Hindlimb muscle (tissue), 1 donor: ENCODE data around the gene SOSTDC1. TPM values are rescaled to one million over a fixed set of nuclear protein-coding genes. Genes with fewer than 3 reads are reported as not detected.
"Not testable (repeated sequence)": the region's sequence is repeated elsewhere in the genome, so short reads cannot be mapped to it uniquely, and the experiment has no call there.

Experiments
- DNase-seq: peaks from one replicate; pipeline ENCODE4 v3.0.0-alpha.2; 2013
- polyA plus RNA-seq: library from polyadenylated mRNA; unstranded; fragments of 120-200 nt; gene quantifications from one replicate; pipeline ENCODE4 v1.2.1, GENCODE V29; 2013; ENCODE audit not compliant: insufficient read length

Gene SOSTDC1, protein sequence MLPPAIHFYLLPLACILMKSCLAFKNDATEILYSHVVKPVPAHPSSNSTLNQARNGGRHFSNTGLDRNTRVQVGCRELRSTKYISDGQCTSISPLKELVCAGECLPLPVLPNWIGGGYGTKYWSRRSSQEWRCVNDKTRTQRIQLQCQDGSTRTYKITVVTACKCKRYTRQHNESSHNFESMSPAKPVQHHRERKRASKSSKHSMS
- 6.1 TPM for polyA plus RNA-seq

DNA sequence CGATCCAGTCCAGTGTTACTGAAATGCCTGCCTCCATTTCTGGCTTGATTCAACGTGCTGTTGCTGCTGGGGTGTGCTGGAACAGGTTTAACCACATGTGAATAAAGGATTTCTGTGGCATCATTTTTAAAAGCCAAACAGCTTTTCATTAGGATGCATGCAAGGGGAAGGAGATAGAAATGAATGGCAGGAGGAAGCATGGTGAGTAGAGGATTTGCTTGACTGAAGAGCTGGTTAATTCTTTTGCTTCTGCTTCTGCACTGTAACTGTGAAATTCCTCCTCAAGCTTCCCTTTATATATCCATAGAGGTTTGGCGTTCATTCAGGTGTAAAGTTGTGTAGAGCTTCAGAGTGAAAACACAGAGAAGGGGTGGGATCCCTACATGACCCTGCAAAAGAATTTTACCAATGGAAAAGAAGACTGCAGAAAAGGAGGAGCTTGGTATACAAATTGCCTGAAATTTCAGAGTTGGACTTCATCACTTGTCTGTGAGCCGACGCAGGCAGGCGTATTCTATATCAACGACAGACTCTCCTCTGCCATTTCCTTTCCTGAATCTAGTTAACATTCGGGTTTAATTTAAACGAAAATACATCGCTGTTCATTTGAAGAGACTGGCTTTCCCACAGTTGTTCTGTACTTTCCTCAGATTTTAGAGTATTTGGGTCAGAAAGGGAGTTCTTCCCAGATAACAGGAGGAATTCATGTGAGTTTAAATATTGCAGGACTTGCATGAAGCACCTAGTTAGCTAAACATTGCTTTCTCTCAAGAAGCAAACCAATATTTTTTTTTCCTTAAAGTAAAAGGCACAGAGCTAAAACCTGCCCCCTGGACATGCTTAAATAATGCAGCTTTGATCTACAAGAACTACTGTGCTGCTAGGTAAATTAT, at the start of gene SOSTDC1:
SOSTDC1 (minus strand) TSS at position 270 of the 893 bp plus-strand sequence; CDS start at position 200, 70 bp downstream.
- peak; percentile 80 for DNase-seq

DNA sequence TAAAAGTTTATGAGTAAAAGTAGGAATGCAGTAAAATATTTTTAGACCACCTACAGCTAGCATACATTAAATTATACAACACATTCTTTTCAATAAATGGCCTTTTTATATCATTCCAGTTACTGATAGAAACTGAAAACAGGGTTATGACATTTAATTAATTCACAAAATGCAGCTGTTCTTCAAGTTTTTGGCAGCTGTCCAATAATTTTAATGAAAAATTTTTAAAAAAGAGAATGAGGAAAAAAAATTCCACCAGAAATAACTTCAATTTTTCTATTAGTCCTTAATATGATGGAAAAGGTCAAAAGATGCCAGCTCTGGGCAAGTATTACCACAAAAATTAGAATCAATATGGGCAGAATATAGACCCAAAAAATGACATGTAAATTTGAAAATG, 49.2 kb upstream of the SOSTDC1 start:
- no peak for DNase-seq

DNA sequence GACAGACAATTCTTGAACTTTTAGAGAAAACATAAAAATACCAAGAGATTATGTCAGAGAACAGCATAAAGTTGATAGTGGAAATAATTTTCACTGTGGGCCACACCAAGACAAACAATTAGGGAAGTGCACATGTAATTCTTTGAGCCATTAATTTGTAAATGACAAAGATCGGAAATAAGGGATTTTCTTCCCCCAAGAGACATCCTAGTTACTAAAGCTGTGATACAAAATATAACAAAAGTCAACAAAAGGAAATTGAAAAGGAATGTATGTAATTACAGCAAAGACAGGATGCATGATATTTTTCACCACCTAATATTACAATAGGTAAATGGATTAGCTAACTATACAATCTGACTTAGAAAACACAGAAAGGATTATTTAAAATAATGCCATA, 48.7 kb upstream of the SOSTDC1 start:
- no peak for DNase-seq

DNA sequence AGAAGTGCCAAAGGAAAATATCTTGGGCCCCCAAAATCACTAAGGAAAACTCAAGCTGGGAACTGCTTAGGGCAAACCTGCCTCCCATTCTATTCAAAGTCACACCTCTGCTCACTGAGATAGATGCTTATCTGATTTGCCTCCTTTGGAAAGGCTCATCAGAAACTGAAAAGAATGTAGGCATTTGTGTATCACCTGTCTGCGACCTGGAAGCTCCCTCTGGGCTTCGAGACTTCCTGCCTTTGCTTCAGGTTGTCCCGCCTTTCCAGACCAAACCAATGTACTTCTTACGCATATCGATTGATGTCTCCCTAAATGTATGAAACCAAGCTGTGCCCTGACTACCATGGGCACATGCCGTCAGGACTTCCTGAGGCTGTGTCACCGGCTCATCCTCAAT, 46.6 kb upstream of the SOSTDC1 start:
- no peak for DNase-seq

DNA sequence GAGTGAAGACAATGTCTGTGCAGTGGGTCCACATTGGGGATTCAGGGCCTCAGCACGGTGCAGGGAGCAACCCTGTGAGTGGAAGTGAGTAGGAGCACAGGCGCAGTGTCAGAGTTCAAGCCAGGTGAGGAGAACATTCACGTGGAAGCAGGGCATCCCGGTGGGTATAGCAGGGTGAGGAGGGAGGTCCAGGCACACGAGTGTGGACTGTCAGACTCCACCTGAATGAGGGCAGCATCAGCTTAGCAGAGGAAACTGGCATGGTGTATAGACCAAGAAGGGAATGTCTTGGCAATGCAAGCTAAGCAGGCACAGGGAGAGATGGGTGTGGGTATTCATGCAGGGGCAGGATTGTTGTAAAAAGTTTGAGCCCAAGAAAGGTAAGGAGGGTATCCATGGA, 45.8 kb upstream of the SOSTDC1 start:
- no peak for DNase-seq

DNA sequence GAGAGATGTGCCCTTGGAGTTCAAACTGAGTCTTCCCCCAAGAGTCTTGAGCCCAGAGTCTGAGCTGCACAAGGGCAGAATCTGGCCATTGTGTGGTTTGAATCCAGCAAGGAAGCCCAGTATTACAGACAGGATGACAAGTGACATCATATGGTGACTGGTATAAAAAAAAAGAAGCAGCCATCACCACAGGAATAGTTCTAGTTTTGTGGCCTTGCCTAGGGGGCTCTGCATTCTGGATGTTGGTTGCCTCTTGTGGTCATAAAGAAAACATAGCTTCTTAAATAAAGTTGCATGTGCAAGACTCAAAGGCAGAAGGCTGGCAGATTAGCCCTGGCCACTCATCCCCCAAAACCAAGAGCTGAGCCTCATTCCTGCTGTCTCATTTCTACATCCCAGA, 44.3 kb upstream of the SOSTDC1 start:
- no peak for DNase-seq

DNA sequence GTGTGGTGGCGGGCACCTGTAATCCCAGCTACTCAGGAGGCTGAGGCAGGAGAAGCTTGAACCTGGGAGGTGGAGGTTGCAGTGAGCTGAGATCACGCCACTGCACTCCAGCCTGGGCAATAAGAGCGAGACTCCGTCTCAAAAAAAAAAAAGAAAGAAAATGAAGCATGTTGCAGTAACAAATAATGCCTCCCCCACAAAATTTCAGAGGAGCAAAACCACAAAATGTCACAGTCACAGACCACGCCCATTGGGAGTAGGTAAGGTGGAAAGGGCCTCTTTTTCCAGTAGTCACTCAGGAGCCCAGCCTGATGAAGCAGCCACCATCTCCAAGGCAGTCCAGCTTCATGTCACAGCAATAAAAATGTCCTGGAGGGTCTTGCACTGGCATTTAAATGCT, 40.9 kb upstream of the SOSTDC1 start:
- DNase-seq, result not testable (repeated sequence)

DNA sequence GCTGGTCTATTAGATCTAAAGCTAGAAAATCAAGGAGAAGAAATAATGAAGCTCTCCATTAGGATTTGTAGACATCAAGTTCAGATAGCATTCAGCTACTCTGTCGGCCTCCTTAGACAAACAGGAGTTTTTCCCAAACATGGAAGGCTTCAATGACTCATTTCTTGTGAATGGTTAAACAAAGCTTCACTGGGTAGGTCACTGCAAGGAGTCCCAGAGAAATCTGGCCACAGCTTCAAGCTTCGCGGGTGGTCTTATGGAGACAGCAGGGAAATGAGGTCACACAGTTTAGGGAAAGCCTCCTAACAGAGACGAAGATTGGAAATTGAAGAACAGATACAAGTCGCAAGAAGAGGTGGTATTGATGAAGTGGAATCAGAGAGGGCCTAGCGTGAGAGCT, 38.5 kb upstream of the SOSTDC1 start:
- no peak for DNase-seq

DNA sequence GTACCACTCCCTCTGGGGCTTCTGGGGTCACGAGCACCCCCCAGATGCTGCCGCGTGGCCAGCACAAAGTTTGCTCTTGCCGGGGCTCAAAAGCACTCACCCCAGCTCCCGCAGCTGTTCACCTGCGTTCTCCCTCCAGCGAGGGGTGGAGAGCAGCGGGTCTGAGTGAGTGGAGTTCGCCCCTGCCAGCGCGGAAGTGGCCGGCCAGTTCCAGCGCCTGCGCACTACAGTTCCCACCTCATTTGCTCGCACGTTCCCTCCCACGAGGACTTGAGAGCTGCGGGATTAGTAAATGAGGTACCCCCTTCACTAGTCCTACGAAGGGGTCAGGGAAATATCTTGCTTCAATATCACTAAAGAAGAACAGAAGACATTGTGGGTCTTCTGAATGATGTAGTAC, 36.8 kb upstream of the SOSTDC1 start:
- no peak for DNase-seq

DNA sequence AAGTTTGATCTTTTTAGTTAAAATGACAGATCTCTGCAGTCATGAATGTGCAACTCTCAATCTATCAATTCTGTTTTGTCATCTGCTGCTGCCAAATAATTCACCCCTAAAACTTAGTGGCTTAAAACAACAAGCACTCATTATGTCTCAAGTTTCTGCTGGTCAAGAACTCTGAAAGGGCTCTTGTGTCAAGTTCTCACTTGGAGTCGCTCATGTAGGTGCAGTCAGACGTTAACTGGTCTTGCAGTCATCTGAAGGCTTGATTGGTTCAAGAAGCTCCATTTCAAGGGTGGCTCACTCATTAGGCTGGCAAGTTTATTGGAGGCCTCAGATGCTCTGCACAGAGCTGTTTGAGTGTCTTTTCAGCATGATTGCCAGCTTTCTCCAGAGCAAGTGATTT, 32.6 kb upstream of the SOSTDC1 start:
- no peak for DNase-seq

DNA sequence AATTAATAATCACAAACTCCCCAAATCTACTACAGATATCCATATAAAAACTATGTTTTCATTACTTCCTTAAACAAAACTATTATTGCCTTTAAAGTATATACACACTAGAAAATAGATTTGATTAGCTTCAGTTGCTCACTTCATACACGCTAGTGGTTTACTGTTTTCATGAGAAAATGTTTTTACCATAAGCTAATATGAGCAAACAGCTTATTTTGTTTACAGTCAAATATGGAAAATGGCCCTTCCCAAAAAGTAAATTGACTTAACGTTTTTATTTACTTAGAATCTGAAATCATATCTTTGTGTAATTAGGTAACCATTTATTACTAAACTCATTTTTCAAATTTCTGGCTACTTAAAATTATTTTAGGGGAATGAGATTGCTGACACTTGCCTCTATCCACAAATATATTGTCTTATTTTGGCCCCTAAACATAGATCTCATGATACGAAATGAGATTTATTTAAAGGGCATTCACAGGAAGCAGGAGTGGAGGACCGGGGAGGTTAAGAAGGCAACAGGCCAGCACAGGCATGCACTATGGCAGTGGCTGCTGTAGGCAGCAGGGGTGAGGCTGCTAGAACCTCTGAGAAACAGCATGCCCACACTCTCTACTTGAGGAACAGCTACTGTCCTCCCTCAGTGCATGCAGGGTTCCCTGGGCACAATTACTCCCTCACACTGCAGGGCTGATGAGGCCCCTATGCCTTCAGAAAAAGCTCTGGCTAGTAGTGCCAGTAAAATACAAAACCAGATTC, 29.6 kb upstream of the SOSTDC1 start:
- no peak for DNase-seq

DNA sequence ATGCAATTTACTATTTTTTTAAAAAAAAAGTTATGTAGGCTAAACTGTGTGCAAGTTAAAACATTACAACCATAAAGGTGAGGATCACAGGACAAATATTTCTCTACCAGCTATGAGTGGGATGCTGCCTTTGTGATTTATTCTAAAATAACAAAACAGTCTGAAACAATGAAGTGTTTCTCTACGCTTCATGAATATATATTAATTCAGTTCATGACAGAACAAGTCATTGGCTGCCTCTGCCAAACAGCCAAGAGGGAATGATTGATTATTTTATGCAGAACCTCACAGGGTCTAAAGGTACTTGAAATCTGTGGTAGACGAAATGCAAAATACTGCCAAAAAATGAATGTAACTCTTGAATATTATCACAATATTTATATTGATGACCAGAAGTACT, 29.0 kb upstream of the SOSTDC1 start:
- no peak for DNase-seq

DNA sequence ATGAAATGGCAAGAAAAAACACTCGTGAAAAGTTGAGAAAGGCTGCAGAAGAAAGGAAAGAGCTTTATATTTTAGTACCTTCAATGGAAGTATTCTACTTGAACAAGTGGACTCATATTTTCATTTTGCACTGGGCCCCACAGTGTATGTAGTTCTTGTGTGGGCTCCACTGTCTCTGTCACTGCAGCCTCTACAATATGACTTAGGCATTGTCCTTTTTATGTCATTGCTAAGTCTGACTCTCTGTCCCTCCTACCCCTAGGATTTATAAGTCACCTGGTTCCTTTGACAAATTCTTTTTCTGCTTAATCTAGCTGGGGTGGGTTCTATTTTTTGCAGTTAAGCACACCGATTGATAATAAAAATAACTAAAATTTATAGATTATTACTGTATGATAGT, 27.7 kb upstream of the SOSTDC1 start:
- no peak for DNase-seq

DNA sequence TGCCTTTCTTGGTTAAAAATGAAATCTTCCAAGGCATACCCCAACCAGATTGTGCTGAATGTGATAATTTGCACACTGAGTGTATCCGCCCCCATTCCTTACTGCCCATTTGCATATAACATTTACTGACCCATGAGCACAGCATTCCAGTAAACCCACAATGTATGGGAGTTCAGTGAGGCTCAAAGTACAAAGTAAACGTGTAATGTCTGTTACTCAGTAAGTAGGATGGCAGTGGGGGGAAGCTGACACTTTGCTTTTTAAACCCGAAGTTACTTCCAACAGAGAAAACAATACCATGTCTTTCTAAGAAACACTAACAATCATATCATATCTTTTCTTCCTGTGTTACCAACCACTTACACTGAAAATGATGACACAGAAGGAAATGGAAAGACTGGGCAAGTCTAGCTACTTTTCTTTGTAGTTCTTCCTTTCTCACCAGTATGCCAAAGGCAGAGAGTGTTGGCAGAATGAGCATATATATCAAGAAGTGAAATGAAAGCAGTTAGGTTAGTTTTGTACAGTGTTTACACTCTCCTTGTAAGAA, 27.1 kb upstream of the SOSTDC1 start:
- no peak for DNase-seq

DNA sequence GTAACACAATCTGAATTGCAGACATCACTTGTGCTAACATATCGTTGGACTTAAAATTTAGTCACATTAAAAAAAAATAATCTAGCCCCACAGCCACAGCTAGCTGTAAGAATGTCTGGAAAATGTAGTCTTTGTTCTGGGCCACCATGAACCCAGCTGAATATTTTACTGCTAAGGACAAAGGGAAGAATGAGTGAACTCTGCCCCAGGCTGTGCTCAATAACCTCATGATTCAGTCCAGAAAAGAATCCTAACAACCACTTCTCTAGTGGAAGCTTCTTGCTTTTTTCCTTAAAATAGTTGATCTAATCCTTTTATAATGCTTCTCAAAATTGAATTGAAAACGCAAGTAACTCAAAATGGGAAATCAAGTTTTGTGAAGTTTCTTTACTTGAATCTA, 25.6 kb upstream of the SOSTDC1 start:
- DNase-seq, result no peak

DNA sequence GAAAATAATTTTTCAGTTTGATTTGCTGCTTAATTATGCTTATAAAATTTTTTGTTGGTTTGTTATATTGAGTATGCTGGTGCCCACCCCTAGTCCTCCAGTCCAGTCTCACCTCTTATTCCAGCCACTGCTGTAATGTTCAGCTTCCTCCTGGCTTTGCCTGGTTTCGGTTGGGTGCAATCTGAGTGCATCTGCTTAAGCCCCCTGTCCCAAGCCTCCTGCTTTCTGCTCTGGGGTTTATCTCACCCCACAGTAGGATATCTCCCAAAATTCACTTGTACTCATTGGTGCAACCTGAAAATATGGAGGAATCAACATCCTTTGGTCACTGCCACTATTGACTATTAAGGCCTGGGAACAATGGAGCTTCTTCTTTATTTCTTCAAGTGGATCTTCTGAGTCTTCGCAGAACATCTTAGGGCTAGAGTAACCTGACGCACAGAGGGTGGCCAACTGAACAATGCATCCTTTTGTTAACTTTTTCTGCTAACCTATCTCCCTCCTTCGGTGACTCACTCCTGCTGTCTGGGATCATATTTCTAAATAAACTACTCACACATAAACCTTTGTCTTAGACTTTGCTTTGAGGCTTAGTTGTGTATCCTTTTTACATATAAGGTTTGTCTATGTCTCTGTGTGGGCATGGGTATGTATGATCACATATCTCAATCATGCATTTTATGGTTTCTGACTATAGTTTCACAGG, 19.1 kb upstream of the SOSTDC1 start:
- DNase-seq, result no peak

DNA sequence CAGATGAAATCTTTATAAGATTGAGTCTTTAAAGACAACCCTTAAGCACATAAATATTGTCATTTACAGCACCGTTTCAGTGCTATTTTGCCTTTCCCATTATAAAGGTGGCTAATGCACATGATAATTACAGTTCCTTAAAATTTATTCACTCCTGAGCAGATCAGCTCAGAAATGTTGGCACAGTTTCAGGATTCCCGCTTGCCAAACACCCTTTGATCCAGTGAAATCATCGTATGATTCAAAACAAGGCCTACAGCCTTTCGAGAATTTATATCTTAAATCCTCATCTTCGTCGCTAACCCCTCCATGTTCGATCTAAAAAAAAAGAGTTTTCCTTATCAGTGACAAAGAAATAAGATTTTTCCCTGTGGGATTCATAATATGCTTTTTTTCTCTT, 14.1 kb upstream of the SOSTDC1 start:
- DNase-seq, result no peak

DNA sequence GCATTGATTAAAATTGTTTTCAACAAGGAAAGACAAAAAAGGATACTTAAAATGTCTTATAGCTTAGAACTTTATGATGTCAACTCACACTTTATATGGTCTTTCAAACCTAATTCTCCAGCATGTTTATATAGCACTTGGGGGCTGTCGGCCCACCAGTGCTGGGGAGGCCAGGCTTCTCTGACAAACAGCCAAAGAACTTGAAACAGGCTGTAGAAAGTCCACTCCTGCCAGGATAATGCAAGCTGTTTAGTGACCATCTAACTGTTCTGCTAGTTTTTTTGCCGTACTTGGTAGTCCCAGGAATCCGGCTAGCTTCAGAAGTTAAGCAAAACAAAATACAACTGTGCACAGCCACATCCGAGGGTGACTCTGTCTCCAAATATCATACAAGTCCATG, 13.6 kb upstream of the SOSTDC1 start:
- no peak for DNase-seq

DNA sequence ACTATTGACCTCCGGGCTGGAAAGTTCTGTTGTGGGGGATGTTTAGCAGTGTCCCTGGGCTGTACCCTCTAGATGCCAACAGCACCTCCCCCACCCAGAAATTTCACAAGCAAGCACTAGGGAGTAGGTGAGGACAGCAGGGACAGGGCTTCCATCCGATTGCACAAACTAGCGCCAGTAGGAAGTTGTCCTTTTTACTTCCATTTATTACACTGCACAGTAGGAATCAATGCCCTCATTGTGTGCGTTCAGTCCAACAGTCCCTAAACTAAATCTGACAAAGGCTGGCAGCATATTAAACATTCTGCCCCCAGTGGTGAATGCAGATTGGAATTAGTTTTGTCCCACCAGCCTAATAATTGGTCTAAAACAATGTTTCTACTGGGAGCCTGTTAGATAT, 6.4 kb upstream of the SOSTDC1 start:
- DNase-seq, result no peak

DNA sequence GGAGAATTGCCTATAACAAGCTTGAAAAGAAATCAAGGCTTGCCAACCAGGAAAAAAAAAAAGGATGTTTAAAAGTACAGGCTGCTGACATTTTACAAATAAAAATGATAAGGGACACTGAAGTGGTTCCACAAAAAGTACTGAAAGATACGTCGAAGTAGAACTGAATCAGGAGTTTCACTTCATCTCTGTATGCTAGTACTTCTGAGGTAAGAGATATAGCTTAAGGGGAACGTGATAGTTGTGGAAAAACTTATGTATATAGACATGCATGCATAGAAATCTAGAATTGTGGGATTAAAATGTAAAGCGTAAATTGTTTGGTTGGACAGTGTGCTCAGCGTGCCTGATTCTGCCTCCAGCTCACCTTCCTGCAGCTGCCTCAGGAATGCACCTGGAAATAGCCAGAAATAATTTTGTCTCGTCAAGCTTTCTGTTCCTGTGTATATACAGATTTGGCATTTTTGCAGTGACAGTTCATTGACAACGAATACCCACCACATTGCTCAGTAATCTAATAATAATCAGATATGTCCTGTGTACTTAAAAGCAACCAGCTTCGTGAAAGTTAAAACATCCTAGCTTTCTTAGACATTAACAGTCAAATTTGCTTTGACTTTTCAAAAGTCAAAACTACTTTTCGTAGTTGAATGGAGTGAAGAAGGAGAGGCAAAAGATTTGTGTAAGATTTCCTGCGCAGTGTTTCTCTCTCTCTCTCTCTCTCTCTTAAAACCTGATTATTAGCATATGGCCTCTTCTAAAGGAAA, 1.4 kb downstream of the SOSTDC1 start:
- no peak for DNase-seq

DNA sequence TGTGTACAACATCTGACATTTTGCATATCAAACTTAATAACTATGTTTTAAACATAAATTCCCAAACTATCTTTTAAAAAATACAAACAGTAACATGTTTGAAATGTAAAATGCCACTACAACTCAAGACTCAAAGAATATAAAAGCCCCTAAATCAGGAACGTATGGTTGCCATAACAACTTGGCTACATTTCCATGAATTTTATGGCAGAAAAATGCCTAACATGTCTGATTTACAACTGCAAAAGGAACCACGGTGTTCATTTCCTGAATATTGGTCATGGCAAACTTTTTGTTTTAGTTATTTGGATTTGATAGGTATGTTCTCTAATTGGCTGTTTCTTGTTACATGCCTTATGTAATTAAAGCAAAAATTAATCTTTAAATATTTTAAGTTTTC, 2.0 kb downstream of the SOSTDC1 start:
- DNase-seq, result peak; percentile 29

DNA sequence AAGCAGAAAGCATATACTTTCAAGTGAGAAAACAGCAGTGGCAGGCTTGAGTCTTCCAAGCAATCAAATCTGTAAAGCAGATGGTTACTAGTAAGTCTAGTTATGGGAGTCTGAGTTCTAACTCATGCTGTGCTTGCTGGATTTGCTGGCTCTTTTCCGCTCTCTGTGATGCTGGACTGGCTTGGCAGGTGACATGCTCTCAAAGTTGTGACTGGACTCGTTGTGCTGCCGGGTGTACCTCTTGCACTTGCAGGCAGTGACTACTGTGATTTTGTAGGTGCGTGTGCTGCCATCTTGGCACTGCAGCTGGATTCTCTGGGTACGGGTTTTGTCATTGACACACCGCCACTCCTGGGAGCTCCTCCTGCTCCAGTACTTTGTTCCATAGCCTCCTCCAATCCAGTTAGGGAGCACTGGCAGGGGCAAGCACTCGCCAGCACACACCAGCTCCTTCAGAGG, 3.1 kb downstream of the SOSTDC1 start:
- DNase-seq, result peak; percentile 54
